Stomach (tissue), 4 donors: ENCODE results near the gene C2CD2.

Source experiments
- CTCF ChIP-seq, 7 experiments: fragments of 450-650 bp in 4 of 7; fragments of 200-600 bp in 3 of 7; sonication (generic) in 3 of 7; IDR thresholded peaks; one replicate each; pipeline ENCODE4 v1.5.1; 2016 to 2019; ENCODE audit warnings: antibody characterized with exemption in 7 of 7, control low read depth in 2 of 7, mild to moderate bottlenecking in 1 of 7
- EP300 ChIP-seq: sonication (generic); formaldehyde crosslinking; IDR thresholded peaks from one replicate; pipeline ENCODE4 v1.6.1; 2017; ENCODE audit warnings: antibody characterized with exemption

- TF ChIP-seq CTCF (IDR thresholded peaks at IDR 0.05) (no peak), EP300 (no peak)
These were observed 33.3 kb downstream of the C2CD2 start for GRCh38 chr21:41920476-41920875.
